Stimulated activated CD4-positive, alpha-beta T cell treated with anti-CD3 and anti-CD28 coated beads, Interleukin-15, amount 100 ng/mL, for 1 hour (primary cell): Measurements from ENCODE around the gene PRPS1L1.

Experiments used
- DNase-seq, 2 donors: peaks; one replicate each; pipeline ENCODE4 v3.0.0-alpha.2; 2020; ENCODE audit warnings: low read depth in 1 of 2, low spot score in 1 of 2

Gene PRPS1L1

GRCh38 chr7:18027628-18028027 lies at the start of gene PRPS1L1:
Gene PRPS1L1 (minus strand): TSS chr7:18027846.
- no peak for DNase-seq

GRCh38 chr7:18076461-18076860 lies 48.8 kb upstream of the PRPS1L1 start:
- DNase-seq: no peak

- no peak for DNase-seq
Measured at GRCh38 chr7:18068745-18069144, 41.1 kb upstream of the PRPS1L1 start.

DNA sequence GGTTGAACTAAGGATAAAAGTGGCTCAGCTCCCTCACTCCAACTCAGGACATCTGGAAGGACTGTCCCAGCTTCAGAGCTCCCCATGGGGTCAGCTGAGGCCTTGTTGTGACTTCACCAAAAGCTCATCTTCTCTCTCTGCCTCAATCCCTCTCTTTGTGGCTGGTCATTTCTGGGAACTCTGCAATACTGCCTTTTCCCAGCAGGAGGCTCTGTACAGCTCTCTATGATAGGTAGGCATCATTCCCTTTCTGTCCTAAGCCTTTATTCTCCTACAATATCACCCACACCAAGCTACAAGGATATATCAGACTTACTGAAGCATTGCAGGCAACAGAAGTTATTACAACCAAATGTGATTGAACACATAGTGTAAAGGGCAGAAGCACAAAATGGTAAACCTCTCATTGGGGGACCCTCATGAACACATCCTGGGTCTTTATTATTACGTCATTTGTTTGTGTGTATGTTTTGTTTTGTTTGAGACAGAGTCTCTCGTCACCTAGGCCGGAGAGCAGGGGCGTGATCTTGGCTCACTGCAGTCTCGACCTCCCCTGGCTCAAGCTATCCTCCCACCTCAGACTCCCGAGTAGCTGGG lies 36.7 kb upstream of the PRPS1L1 start:
- DNase-seq: no peak

GRCh38 chr7:18063149-18063901 lies 35.7 kb upstream of the PRPS1L1 start:
- DNase-seq: no peak

DNA sequence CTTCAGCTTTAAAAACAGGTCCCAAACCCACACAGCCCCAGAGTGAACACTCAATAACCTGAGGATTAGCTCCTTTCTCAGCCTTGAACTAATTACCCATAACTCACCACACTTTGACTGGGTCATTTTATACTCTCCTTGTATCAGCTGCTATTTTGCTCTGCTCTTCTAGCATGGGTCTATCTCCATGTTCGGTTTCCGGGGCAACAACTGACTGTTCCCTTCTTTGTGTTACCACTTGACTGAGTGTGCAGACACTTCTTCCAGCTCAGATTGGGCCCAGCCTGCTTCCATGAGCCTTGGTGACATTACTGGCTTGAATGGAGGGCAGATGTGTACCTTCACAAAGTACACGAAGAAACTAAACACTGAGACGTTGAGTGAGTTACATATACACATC lies 31.5 kb upstream of the PRPS1L1 start:
- no peak for DNase-seq

- no peak for DNase-seq
Measured at GRCh38 chr7:18053941-18054340, 26.3 kb upstream of the PRPS1L1 start.

DNA sequence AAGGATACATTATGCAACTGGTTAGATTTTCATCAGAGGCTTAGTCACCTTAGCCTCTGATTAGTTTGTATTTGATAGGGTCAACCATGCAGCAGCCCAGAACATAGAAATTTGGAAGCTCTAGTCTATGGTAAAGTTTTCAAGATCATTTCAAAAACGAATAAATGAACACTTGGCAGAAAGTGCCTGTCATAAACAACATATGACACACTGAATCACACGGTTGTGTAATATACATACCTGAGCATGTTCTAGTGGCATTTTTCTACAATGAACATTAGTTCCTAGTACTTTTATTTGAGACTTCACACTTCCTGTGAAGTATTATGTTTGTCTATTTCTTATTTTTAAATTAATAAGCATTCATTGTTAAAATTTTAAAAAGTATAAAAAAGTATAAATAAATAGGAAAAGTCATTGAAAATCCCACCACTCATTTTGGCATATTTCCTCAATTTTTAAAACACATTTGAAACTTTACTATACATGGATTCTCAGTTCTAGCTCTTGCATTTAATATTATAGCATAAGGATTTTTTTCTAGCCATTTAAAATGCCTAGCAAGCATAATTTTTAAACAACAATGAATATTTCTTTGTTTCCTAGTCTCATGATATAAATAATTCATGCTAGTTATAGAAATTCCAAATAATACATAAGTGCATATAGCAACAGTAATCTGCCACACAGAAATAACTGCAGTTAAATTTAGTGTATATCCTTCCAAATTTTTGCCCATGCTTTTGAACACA lies 25.7 kb upstream of the PRPS1L1 start:
- DNase-seq: no peak

DNA sequence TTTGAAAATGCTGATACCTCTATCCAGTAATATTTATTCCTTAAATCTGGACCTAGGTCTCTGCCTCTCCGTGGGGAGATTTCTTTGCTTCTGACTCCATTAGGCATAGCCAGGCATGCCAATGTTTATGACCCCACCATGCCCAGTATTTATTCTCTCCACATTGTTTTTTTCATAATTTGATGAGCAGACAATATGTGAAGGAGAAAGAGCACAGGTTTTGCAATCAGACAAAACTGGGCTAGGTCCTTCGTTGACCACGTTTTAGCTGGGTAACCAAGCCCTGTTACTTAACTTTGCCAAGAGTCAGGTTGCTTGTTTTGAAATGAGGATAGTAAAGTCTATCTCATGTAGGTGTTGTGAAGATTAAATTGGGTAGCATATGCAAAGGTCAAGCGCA lies 21.6 kb upstream of the PRPS1L1 start:
- DNase-seq: no peak

DNA sequence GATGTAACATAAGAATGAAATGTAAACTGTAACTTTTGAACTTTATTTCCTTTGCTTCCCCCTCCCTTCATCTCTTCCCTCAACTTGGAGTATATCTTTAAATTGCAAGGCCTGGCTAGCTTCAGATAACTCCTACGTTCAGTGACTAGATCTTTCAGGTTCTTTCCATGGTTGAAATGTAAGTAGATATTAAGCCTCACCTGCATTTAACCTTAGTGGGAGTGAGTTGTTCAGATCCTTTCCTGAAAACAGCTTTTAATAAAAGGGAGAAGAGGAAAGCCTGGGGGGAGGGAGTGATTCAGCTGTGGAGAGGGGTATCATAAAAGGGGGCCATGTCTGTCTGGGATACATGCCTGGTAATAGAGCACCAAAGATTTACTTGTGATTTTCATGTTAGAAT lies 19.0 kb upstream of the PRPS1L1 start:
- no peak for DNase-seq

- no peak for DNase-seq
Measured at GRCh38 chr7:18045171-18045570, 17.5 kb upstream of the PRPS1L1 start.

DNA sequence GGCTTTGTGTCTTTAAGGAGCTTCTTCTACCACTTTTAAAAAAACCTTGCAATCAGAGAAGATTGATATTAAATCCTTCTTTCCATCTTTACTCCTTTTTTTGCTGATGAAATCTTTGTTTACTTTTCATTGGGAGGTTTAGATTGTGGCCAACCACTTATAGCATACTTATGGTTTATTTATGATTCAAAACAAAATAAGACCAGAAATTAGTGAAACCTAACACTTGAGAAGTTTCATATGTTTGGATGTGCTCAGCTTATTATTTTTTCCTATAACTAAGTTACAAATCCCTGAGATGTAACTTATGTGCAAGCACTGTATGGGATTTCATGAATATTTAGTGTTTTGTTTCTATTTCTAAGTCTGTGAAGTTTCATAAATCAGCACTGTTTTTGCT lies 13.5 kb upstream of the PRPS1L1 start:
- no peak for DNase-seq

DNA sequence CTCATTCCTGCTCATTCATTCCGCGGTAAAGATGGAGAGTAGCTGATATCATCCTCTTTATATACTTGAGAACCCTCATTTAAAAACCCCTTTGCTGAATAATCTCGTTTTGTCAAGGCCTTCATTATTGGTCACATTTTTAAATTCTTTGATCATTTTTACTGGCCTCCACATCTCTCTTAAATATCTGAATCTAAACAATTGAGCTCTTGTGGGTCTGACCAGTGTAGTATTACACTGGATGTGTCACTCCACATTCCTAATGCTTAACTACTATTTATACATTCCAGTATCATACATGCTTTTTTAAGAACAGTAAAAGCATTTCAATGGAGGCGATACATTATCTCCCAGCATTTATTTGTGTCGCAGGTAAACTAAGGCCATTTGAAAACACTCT lies 12.6 kb upstream of the PRPS1L1 start:
- DNase-seq: no peak

DNA sequence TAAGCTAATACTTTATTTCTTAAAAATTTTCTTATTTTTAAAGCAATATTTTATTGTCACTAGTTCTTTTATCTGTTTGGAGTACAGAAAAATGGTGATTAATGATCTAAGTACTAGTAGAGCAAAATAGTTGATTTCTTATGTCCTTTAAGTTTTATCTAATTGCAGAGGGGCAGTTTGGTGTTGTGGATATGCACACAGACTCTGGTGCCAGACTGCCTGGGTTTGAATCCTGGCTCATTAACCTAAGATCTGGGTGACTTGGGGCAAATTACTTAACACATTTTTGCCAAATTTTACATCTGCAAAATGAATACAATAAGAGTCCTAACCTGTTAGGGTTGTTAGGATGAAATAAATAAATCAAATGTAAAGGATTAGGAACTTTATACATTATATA lies 10.7 kb upstream of the PRPS1L1 start:
- no peak for DNase-seq

DNA sequence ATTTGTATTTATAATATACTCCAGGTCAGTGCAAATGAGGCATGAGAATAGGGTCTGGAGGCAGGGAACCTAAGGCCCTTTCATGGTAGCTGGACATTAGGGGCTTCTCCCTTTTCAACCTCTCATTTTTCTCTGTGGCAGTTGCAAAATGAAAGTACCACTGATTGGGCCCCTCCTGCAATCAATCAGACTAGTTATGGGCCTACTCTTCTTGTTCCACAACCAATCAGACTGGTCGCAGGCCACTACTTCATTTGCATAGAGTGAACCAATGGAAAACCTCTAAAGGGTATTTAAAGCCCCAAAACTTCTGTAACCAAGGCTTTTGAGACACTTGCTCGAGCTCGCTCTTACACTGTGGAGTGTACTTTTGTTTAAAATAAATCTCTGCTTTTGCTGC lies 10.0 kb upstream of the PRPS1L1 start:
- DNase-seq: no peak

DNA sequence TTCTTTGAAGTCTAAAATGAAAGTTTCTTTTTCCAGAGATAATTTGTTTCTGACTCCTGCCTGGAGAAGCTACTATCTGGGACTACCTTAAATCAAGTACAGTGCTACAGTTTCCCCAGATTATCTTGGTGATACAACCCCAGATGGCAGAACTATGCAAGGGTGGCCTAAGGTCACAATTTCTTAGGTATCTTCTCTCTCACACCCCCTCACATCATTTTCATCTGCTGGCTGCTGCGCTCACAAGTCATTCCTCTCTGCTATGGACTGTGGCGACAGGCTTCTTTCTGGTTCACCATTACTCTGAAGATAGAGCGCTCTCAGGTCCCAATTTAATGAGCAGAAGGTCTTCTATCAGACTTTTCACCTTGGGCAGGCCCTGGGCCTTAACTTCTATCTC lies 9.1 kb upstream of the PRPS1L1 start:
- no peak for DNase-seq

DNA sequence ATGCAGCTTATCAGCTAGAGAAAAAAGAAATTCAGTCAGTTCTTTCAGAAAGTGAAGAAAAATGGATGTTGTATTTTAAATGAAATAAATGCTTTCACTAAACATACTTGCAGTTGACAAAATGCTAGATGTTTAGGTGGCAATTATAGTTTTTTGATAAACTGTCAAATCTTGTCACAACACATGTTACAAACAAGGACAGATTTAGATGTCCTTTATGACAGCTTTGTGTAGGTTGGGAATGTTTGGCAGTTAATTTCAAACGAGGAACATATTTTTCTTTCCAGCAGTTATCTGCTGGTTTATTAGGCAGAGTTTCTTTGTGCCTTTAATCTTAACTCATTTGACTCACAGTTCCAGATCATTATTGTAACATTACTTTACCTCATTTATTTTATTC lies 3.1 kb upstream of the PRPS1L1 start:
- no peak for DNase-seq

GRCh38 chr7:18020138-18020715 lies 7.4 kb downstream of the PRPS1L1 start:
- no peak for DNase-seq

DNA sequence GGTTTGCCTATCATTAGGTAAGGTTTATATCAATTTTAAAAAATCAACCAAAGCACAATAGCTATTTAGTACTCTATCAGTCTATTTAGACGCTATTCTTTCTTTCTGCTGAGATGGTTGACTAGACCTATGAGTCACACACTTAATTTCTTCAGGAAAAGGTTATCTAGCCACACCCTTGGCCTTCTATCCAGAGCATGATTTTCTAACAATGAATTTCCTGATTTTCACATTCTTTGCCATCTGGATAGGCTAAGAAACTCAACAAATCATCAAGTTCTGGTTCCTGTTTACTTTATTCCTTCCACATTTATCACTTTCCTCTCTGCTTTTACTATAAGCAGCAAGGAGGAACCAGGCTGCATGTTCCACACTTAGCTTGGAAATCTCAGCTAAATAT lies 8.1 kb downstream of the PRPS1L1 start:
- DNase-seq: no peak

- no peak for DNase-seq
Measured at GRCh38 chr7:18018296-18019215, 9.1 kb downstream of the PRPS1L1 start.
